Thoracic aorta (tissue), 2 donors: Measurements from ENCODE around the gene FAM229B. TPM values are rescaled to one million over a fixed set of nuclear protein-coding genes. Genes with fewer than 3 reads are reported as not detected.

Experiments used
- ATAC-seq: fragments of 150-250 bp; one replicate; pipeline ENCODE4 v1.8.0; 2017; ENCODE audit warnings: low read depth; ENCODE audit not compliant: insufficient number of reproducible peaks, low FRiP score
- DNase-seq: peaks from one replicate; pipeline ENCODE4 v3.0.0-alpha.2; 2020; ENCODE audit warnings: low spot score
- H3K27ac ChIP-seq, 2 donors: fragments of 200-600 bp; sonication (generic); 1 replicate in 1 of 2; 2 replicates in 1 of 2; pipeline ENCODE4 v1.5.1; 2016; ENCODE audit warnings: mild to moderate bottlenecking in 2 of 2, moderate library complexity in 2 of 2
- H3K27me3 ChIP-seq: fragments of 200-600 bp; sonication (generic); replicated peaks from 2 replicates; pipeline ENCODE4 v1.6.0; 2016; ENCODE audit warnings: mild to moderate bottlenecking; ENCODE audit not compliant: insufficient read depth
- H3K36me3 ChIP-seq: fragments of 200-600 bp; sonication (generic); one replicate; pipeline ENCODE4 v1.5.1; 2016
- H3K4me1 ChIP-seq, 2 donors: fragments of 200-600 bp; sonication (generic); 1 replicate in 1 of 2; 2 replicates in 1 of 2; pipeline versions ENCODE4 v1.5.1 to v1.6.0; 2016; ENCODE audit warnings: low read depth in 2 of 2, mild to moderate bottlenecking in 1 of 2; ENCODE audit not compliant: control insufficient read depth in 1 of 2
- H3K4me3 ChIP-seq: fragments of 200-600 bp; sonication (generic); 2 replicates; pipeline ENCODE4 v1.5.1; 2016; ENCODE audit warnings: mild to moderate bottlenecking
- H3K9me3 ChIP-seq: fragments of 200-600 bp; sonication (generic); 2 replicates; pipeline ENCODE4 v1.5.1; 2016
- total RNA-seq, 2 donors: library from RNA; depleted of rRNA; stranded (reverse); fragments of >200 nt; gene quantifications; one replicate each; pipeline versions ENCODE4 v1.1.0 to v1.2.3, GENCODE V29; 2016
- TF ChIP-seq, protein P1 (sequence below): fragments of 200-600 bp; sonication (generic); IDR thresholded peaks from one replicate; pipeline ENCODE4 v1.5.1; 2019; ENCODE audit warnings: antibody characterized with exemption

FAM229B gene
- total RNA-seq, 2 donors from 2014 or later = 11.3 to 23.7 TPM

DNA sequence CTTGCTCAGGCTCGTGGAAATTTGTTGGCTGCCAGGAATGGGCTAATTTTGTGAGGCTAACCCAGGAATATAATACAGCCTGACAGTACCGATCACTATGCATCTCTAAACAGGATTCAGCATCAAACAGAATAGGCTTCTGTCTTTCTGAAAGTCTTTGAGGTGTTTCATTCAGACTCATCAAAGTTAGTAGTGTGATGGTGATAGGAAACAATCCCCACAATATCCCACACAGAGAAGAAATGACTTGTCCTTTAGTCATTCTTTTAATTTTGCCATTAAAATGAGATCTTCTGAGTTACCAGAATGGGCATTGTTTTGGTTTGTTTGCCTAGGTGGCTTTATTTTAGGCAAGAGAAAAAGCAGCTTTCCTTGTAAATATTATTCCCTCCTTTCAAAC is 54.3 kb downstream of the FAM229B start:
- H3K4me1 ChIP-seq = no peaks in the 10 kb centered on the region
- H3K27ac ChIP-seq = no peak overlapping the region
- TF ChIP-seq, protein P1, sequence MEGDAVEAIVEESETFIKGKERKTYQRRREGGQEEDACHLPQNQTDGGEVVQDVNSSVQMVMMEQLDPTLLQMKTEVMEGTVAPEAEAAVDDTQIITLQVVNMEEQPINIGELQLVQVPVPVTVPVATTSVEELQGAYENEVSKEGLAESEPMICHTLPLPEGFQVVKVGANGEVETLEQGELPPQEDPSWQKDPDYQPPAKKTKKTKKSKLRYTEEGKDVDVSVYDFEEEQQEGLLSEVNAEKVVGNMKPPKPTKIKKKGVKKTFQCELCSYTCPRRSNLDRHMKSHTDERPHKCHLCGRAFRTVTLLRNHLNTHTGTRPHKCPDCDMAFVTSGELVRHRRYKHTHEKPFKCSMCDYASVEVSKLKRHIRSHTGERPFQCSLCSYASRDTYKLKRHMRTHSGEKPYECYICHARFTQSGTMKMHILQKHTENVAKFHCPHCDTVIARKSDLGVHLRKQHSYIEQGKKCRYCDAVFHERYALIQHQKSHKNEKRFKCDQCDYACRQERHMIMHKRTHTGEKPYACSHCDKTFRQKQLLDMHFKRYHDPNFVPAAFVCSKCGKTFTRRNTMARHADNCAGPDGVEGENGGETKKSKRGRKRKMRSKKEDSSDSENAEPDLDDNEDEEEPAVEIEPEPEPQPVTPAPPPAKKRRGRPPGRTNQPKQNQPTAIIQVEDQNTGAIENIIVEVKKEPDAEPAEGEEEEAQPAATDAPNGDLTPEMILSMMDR = no peak
- no peak overlapping the region for H3K4me3 ChIP-seq
- H3K27me3 ChIP-seq = no peaks in the 10 kb centered on the region
- ATAC-seq = no peak
- peaks cover 10% of the 10 kb centered on the region for H3K36me3 ChIP-seq
- H3K9me3 ChIP-seq = no peaks in the 10 kb centered on the region
- no peak for DNase-seq

DNA sequence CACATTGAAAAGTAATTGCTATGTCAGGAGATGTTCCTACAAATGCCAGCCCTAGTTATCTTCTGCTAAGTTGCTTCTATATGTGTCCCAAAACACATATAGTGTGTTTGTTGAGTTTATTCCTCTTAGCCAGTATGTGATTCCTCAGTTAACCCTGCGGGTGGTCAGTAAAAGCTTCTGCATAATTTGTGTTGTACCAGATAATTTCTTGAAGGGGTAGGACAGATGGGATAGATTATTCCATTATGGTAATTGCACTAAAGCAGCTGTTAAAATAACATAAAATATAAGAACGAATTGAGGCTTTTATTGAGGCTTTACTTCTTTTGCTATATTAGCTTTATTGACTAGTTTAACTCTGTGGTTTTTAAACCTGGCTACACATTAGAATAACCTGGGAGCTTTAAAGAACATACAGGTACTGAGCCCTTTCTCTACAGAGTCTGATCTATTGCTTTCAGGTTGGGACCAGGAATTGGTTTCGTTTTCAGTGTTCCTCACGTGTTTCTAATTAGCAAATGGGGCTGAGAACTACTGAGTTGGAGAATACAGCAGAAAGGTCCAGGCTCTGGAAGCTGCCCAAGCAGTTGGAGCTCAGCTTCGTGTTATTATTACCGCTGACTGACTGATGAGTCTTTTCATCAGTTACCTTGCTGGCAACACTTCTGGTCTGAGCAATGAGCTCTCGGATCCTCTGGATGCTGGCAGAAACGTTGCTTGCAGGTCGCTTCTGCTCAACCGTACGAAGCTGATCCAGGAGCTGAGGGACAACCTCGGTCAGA is 56.9 kb downstream of the FAM229B start:
- H3K36me3 ChIP-seq = peaks cover 10% of the 10 kb centered on the region
- H3K4me3 ChIP-seq = no peak overlapping the region
- H3K27ac ChIP-seq = no peak overlapping the region
- no peaks in the 10 kb centered on the region for H3K27me3 ChIP-seq
- DNase-seq (no peak), ATAC-seq (no peak)
- H3K9me3 ChIP-seq = no peaks in the 10 kb centered on the region
- TF ChIP-seq, protein P1 = no peak
- no peaks in the 10 kb centered on the region for H3K4me1 ChIP-seq

DNA sequence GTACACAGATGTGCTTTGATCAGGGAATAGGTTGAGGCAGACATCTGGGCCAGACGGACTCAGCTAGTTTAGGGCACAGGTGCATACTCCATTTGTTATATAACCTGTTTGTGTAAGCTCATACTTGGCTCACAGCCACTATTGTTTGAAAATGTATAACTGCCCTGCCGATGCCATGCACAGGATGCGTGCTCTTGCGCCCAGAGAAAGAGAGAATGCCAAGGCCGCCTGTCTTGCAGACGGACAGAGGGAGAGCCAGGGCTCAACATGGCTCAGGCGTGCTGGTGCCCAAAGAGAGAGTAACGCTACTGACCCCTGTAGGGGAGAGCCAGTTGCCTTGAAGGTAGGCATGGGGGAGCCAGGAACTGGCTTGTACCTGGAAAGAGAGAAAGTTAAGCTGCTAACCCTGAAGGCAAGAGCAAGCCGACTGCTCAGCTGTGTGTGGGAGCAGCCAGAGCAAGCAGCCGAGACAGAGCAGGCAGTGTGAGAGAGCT is 57.7 kb downstream of the FAM229B start:
- ATAC-seq = no peak
- TF ChIP-seq, protein P1 = no peak
- peaks cover 10% of the 10 kb centered on the region for H3K36me3 ChIP-seq
- H3K27me3 ChIP-seq = no peaks in the 10 kb centered on the region
- H3K4me3 ChIP-seq = no peak overlapping the region
- H3K9me3 ChIP-seq = no peaks in the 10 kb centered on the region
- H3K27ac ChIP-seq = no peak overlapping the region
- no peaks in the 10 kb centered on the region for H3K4me1 ChIP-seq
- DNase-seq = no peak

DNA sequence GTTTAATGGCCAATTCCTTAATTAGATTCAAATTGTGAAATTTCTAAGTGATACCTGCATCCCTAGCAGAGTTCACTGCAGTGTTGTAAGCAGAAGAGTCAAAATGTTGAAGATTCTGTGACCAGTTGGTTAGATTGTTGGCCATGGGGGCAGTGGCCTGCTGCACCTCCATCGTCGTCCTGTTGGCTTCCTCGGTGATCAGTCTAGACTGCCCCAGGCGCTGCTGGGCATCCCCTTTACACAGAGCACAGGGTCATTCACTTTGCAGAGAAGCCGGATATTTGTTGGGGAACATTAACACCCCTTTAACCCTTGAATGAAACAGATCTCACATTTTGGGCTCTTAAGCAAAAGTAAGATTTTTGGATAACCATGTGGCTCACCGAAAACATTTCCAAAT is 60.7 kb downstream of the FAM229B start:
- ATAC-seq (no peak), DNase-seq (no peak)
- Histone ChIP-seq H3K4me1 (no peaks in the 10 kb centered on the region), H3K36me3 (no peaks in the 10 kb centered on the region), H3K9me3 (no peaks in the 10 kb centered on the region), H3K27ac (no peak overlapping the region), H3K4me3 (no peak overlapping the region), H3K27me3 (no peaks in the 10 kb centered on the region)
- TF ChIP-seq, protein P1 = no peak

DNA sequence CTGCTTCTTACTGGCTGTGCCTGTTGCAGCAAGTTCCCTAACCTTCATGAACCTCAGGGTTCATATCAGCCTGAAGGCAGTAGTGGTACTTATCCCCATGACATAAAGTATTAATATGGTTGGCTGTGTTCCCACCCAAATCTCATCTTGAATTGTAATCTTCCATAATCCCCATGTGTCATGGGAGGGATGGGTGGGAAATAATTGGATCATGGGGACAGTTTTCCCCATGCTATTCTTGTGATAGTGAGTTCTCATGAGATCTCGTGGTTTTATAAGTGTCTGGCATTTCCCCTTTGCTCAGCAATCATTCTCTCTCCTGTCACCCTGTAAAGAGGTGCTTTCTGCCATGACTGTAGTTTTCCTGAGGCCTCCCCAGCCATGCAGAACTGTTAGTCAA is 61.8 kb downstream of the FAM229B start:
- Histone ChIP-seq H3K27ac (no peak overlapping the region), H3K36me3 (no peaks in the 10 kb centered on the region)
- DNase-seq = no peak

More for the DNA sequence above, 61.8 kb downstream of the FAM229B start:
- no peak overlapping the region for H3K4me3 ChIP-seq
- ATAC-seq = no peak
- no peaks in the 10 kb centered on the region for H3K27me3 ChIP-seq
- H3K4me1 ChIP-seq = no peaks in the 10 kb centered on the region
- no peaks in the 10 kb centered on the region for H3K9me3 ChIP-seq
- TF ChIP-seq, protein P1 = no peak
